ENCODE results near the gene SH3GL1.

SH3GL1 gene

GRCh38 chr19:4386041-4386782 lies 14.1 kb downstream of the SH3GL1 start:
- no peak for TF ChIP-seq CTCF (IDR thresholded peaks at IDR 0.05; ENCODE audit: low read depth, low read length)
- no peak for DNase-seq
- Histone ChIP-seq H3K27me3 (ENCODE audit: insufficient read depth, low read depth, severe bottlenecking) (no peaks in the 10 kb centered on the region), H3K36me3 (peaks cover 34% of the 10 kb centered on the region), H3K4me3 (ENCODE audit: low read depth, low read length) (no peak overlapping the region), H3K27ac (no peak overlapping the region), H3K9me3 (ENCODE audit: severe bottlenecking) (no peaks in the 10 kb centered on the region)

- no peak for TF ChIP-seq CTCF (IDR thresholded peaks at IDR 0.05; ENCODE audit: low read depth, low read length)
- Histone ChIP-seq H3K36me3 (peaks cover 34% of the 10 kb centered on the region), H3K27ac (no peak overlapping the region), H3K4me3 (ENCODE audit: low read depth, low read length) (no peak overlapping the region), H3K27me3 (ENCODE audit: insufficient read depth, low read depth, severe bottlenecking) (no peaks in the 10 kb centered on the region), H3K9me3 (ENCODE audit: severe bottlenecking) (no peaks in the 10 kb centered on the region)
- no peak for DNase-seq
These were observed 14.9 kb downstream of the SH3GL1 start for GRCh38 chr19:4385291-4386040.

GRCh38 chr19:4380254-4380727 lies 20.1 kb downstream of the SH3GL1 start:
- Histone ChIP-seq H3K27ac (no peak overlapping the region), H3K27me3 (ENCODE audit: insufficient read depth, low read depth, severe bottlenecking) (no peaks in the 10 kb centered on the region), H3K4me3 (ENCODE audit: low read depth, low read length) (no peak overlapping the region), H3K36me3 (peaks cover 12% of the 10 kb centered on the region), H3K9me3 (ENCODE audit: severe bottlenecking) (no peaks in the 10 kb centered on the region)
- no peak for TF ChIP-seq CTCF (IDR thresholded peaks at IDR 0.05; ENCODE audit: low read depth, low read length)
- DNase-seq, result no peak

GRCh38 chr19:4379383-4380253 lies 20.7 kb downstream of the SH3GL1 start:
- no peaks in the 10 kb centered on the region for H3K27me3 ChIP-seq (ENCODE audit: insufficient read depth, low read depth, severe bottlenecking)
- DNase-seq, result no peak
- no peaks in the 10 kb centered on the region for H3K9me3 ChIP-seq (ENCODE audit: severe bottlenecking)
- no peak overlapping the region for H3K27ac ChIP-seq
- TF ChIP-seq CTCF (IDR thresholded peaks at IDR 0.05; ENCODE audit: low read depth, low read length), result no peak
- H3K4me3 ChIP-seq (ENCODE audit: low read depth, low read length), result no peak overlapping the region
- peaks cover 11% of the 10 kb centered on the region for H3K36me3 ChIP-seq

GRCh38 chr19:4378886-4379285 lies 21.5 kb downstream of the SH3GL1 start:
- no peak for DNase-seq
- peaks cover 9% of the 10 kb centered on the region for H3K36me3 ChIP-seq
- H3K27ac ChIP-seq, result no peak overlapping the region
- TF ChIP-seq CTCF (IDR thresholded peaks at IDR 0.05; ENCODE audit: low read depth, low read length), result no peak
- H3K4me3 ChIP-seq (ENCODE audit: low read depth, low read length), result no peak overlapping the region
- H3K9me3 ChIP-seq (ENCODE audit: severe bottlenecking), result no peaks in the 10 kb centered on the region
- H3K27me3 ChIP-seq (ENCODE audit: insufficient read depth, low read depth, severe bottlenecking), result no peaks in the 10 kb centered on the region
